Upper lobe of left lung (tissue), 4 donors: Measurements from ENCODE around the gene FAM174C.

Source experiments
- CTCF ChIP-seq, 6 experiments: fragments of 450-650 bp in 4 of 6; fragments of 200-600 bp in 2 of 6; sonication (generic) in 2 of 6; IDR thresholded peaks; one replicate each; pipeline ENCODE4 v1.5.1; 2016 to 2019; ENCODE audit warnings: antibody characterized with exemption in 6 of 6
- POLR2A ChIP-seq, 4 donors: fragments of 450-650 bp; IDR thresholded peaks; one replicate each; pipeline ENCODE4 v1.5.1; 2016 to 2017; ENCODE audit warnings: antibody characterized with exemption in 4 of 4, mild to moderate bottlenecking in 2 of 4
- POLR2AphosphoS5 ChIP-seq, 2 donors: sonication (generic); formaldehyde crosslinking; IDR thresholded peaks; one replicate each; pipeline ENCODE4 v1.5.1; 2017; ENCODE audit warnings: antibody characterized with exemption in 2 of 2

- TF ChIP-seq CTCF (IDR thresholded peaks at IDR 0.05): no peak
- TF ChIP-seq POLR2A (IDR thresholded peaks at IDR 0.05): no peak
- TF ChIP-seq POLR2AphosphoS5 (IDR thresholded peaks at IDR 0.05): no peak
These were observed 42.1 kb upstream of the FAM174C start for GRCh38 chr19:1233115-1233667.
